UCSD-AML1 (cell line): ENCODE measurements around the gene PNPLA1.

Source experiments
- DNase-seq: peaks from one replicate; lab custom pipeline; 2025; ENCODE audit not compliant: unreplicated experiment; lab: John Stamatoyannopoulos, UW

The PNPLA1 gene

GRCh38 chr6:36284359-36284758 lies 14.5 kb downstream of the PNPLA1 start:
- DNase-seq: no peak

- DNase-seq: no peak
Observed at GRCh38 chr6:36285187-36285671, 15.4 kb downstream of the PNPLA1 start.

GRCh38 chr6:36285797-36286196 lies 15.9 kb downstream of the PNPLA1 start:
- DNase-seq: no peak

- no peak for DNase-seq
Observed at GRCh38 chr6:36286858-36287257, 17.0 kb downstream of the PNPLA1 start.

- DNase-seq: no peak
Observed at GRCh38 chr6:36289281-36289878, 19.5 kb downstream of the PNPLA1 start.

- peak; percentile 32 for DNase-seq
Observed at GRCh38 chr6:36290668-36291620, 21.1 kb downstream of the PNPLA1 start.

- DNase-seq: no peak
Observed at GRCh38 chr6:36292170-36292569, 22.3 kb downstream of the PNPLA1 start.

- no peak for DNase-seq
Observed at GRCh38 chr6:36296240-36296639, 26.4 kb downstream of the PNPLA1 start.

GRCh38 chr6:36297051-36297450 lies 27.2 kb downstream of the PNPLA1 start:
- no peak for DNase-seq

- no peak for DNase-seq
Observed at GRCh38 chr6:36297511-36297910, 27.7 kb downstream of the PNPLA1 start.

GRCh38 chr6:36298027-36298426 lies 28.2 kb downstream of the PNPLA1 start:
- no peak for DNase-seq

GRCh38 chr6:36301085-36301658 lies 31.3 kb downstream of the PNPLA1 start:
- DNase-seq: no peak

GRCh38 chr6:36301781-36302180 lies 31.9 kb downstream of the PNPLA1 start:
- DNase-seq: no peak

- DNase-seq: peak; percentile 72
Observed at GRCh38 chr6:36302227-36302976, 32.5 kb downstream of the PNPLA1 start.

- no peak for DNase-seq
Observed at GRCh38 chr6:36305885-36306284, 36.0 kb downstream of the PNPLA1 start.

GRCh38 chr6:36306375-36306774 lies 36.5 kb downstream of the PNPLA1 start:
- no peak for DNase-seq

GRCh38 chr6:36308514-36308913 lies 38.7 kb downstream of the PNPLA1 start:
- no peak for DNase-seq

GRCh38 chr6:36309203-36309602 lies 39.3 kb downstream of the PNPLA1 start:
- DNase-seq: no peak

- no peak for DNase-seq
Observed at GRCh38 chr6:36309900-36310299, 40.0 kb downstream of the PNPLA1 start.

GRCh38 chr6:36312854-36313648 lies 43.2 kb downstream of the PNPLA1 start:
- DNase-seq: no peak

- no peak for DNase-seq
Observed at GRCh38 chr6:36313649-36313936, 43.7 kb downstream of the PNPLA1 start.
